GM13977 (cell line): ENCODE measurements around the gene PSMD11.
A peak's percentile ranks its signal among the peaks of the same experiment; 100 is the strongest.

Experiments used
- DNase-seq: peaks from one replicate; pipeline ENCODE4 v3.0.0; 2012; ENCODE audit warnings: low spot score
- in situ Hi-C: fragments of 300-500 bp; cut with MboI; formaldehyde crosslinking; loops from one replicate; pipeline ENCODE4 v1.12.0; 2022; ENCODE audit warnings: low sequenced_read_pairs, low pct_unique_long_range_greater_than_20kb, mixed read lengths, inconsistent platforms; ENCODE audit not compliant: unreplicated experiment
- TF ChIP-seq, protein P1 (sequence below): IDR thresholded peaks from 2 replicates; pipeline ENCODE4 v1.5.1; 2012; ENCODE audit warnings: mild to moderate bottlenecking, control low read depth; ENCODE audit not compliant: insufficient read depth; ENCODE audit errors: extremely low read depth, missing control alignments

Gene PSMD11

DNA sequence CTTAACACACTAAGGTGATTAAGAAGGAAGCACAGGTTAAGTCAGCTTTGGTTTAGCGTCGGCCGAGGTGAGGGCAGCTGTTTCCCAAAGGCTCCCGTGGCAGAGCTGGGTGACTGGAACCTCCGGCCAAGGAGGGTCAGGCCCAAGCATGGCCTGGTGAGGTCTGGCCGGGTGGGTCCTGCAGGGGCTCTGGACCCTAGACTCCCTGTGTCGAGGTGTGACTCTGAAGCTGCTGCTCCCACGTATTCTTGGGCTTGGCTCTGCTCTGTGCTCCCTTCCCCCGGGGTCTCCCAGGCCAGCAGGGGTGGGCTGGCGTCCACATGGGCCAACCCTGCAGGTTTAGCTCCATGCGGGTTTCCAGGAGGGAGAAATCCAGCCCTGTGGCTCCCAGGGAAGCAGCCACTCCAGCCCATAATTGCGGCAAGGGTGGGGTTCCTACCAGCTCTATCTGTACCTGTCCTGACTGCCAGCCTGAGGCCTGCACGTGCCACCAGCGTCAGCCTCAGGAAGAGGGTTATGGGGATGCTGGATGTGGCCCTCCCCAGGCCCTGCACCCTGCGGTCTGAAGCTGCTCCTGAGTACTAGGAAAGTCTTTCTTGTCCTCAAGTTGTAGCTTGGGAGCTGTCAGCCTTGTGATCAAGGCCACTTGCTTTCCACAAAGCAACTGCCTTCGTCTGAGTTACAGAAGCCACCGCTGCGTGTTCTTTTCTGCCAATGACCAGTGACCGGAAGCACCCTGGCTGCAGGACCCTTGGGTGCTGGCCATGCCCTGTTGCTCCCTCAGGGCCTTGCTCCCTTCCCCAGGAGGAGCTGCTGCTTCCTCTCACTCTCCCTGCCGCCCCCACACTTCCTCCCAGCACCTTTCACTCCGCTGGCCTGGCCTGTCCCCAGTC, 47.3 kb downstream of the PSMD11 start:
- TF ChIP-seq, protein P1, sequence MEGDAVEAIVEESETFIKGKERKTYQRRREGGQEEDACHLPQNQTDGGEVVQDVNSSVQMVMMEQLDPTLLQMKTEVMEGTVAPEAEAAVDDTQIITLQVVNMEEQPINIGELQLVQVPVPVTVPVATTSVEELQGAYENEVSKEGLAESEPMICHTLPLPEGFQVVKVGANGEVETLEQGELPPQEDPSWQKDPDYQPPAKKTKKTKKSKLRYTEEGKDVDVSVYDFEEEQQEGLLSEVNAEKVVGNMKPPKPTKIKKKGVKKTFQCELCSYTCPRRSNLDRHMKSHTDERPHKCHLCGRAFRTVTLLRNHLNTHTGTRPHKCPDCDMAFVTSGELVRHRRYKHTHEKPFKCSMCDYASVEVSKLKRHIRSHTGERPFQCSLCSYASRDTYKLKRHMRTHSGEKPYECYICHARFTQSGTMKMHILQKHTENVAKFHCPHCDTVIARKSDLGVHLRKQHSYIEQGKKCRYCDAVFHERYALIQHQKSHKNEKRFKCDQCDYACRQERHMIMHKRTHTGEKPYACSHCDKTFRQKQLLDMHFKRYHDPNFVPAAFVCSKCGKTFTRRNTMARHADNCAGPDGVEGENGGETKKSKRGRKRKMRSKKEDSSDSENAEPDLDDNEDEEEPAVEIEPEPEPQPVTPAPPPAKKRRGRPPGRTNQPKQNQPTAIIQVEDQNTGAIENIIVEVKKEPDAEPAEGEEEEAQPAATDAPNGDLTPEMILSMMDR: no peak
- peak; percentile 60 for DNase-seq

DNA sequence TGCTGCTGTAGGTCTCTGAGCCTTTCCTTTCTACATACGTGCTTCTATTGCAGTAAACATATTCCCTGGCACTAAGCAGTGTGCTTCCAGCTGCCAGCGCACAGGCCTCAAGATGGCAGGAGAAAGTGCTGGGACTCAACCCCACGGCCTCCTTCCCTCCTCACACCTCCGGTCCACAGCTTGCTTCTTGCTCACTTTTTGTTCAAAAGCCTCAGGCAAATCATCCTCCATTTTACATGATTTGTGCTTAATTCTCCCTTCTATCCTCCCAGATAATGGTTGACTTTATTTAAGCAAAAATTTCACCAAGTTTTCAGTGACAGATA, 47.9 kb downstream of the PSMD11 start:
- DNase-seq: no peak
- in situ Hi-C loops: loop anchor here (25.0 kb wide), 1 partner anchor 120 kb away; no protein-coding TSS in a partner anchor
- TF ChIP-seq, protein P1: no peak

More for the DNA sequence above, 47.3 kb downstream of the PSMD11 start:
- in situ Hi-C loops: loop anchor here (25.0 kb wide), 1 partner anchor 121 kb away; no protein-coding TSS in a partner anchor

GRCh38 chr17:32492648-32493289, 48.5 kb downstream of the PSMD11 start:
- DNase-seq: no peak
- TF ChIP-seq, protein P1: no peak
- in situ Hi-C loops: loop anchor here (25.0 kb wide), 1 partner anchor 120 kb away; no protein-coding TSS in a partner anchor

DNA sequence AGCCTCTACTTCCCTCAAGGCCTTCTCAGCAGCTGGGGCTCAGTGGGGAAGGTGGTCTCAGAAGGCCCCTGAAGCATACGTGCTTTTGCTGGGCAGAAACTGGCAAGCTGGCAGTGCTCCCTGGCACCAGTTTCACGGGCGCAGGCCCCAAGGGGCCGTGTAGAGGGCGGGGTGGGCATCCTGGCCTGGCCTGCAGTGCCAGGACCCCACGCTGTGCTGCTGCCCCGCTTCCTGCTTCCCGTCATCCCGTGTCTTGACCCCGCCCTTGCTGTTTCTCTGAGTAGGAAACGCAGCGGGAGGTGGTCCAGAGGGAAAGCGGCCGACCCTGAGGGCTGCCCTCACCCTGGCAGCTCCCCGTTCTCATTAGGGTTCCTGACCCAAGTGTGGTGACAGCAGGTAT, 49.3 kb downstream of the PSMD11 start:
- DNase-seq: no peak
- TF ChIP-seq, protein P1: no peak
- in situ Hi-C loops: loop anchor here (25.0 kb wide), 1 partner anchor 119 kb away; no protein-coding TSS in a partner anchor

GRCh38 chr17:32493976-32494513, 49.7 kb downstream of the PSMD11 start:
- no peak for DNase-seq
- in situ Hi-C loops: loop anchor here (25.0 kb wide), 1 partner anchor 118 kb away; no protein-coding TSS in a partner anchor
- TF ChIP-seq, protein P1: no peak

DNA sequence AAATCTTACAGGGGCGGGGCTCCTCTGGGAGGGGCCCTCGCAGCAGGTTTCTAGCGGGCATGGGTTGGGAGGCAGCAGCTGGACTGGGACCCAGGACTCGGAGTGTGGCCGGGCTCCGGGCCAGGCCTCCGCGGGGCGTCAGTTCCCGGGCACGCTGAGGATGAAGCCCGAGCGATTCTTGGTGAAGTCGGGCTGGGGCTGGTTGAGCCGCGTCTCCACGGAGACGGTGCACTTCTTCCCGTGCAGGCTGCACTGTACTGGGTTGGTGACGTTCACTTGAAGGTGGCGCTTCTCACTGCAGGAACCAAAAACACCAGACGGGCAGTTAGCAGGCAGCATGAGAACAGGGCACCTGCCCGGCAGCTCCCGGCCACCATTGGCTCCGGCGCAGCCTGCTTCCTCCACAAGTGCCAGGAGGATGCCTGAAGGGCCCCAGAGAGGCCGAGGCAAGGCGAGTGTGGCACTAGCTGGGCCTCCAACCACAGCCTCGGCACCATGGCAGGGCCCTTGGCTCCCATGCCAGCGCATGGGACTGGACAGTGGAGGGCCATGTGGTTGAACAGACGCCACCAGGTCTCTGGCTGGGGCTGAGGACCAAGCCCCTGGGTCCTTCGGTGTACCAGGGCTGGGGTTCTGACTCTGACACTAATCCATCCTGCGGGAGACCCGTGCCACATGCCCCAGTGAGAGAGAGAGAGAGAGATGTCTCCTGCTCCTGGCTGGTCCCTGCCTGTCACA, 50.5 kb downstream of the PSMD11 start:
- DNase-seq: no peak
- TF ChIP-seq, protein P1: no peak
- in situ Hi-C loops: loop anchor here (25.0 kb wide), 1 partner anchor 118 kb away; no protein-coding TSS in a partner anchor
